ENCODE data around the gene MAL.

The MAL gene

GRCh38 chr2:95031726-95032116 lies 6.2 kb downstream of the MAL start:
- DNase-seq (ENCODE audit: low read depth): no peak
- H3K4me3 ChIP-seq (ENCODE audit: low read depth, low read length): no peak overlapping the region
- TF ChIP-seq MYC (IDR thresholded peaks at IDR 0.05; ENCODE audit: low read depth, low read length) (no peak), CTCF (IDR thresholded peaks at IDR 0.05; ENCODE audit: low read depth, low read length) (no peak), MAX (IDR thresholded peaks at IDR 0.05; ENCODE audit: low read depth, low read length) (no peak), POLR2A (IDR thresholded peaks at IDR 0.05; ENCODE audit: extremely low read depth, insufficient read length) (no peak)

GRCh38 chr2:95032341-95032740 lies 6.8 kb downstream of the MAL start:
- H3K4me3 ChIP-seq (ENCODE audit: low read depth, low read length): no peak overlapping the region
- no peak for TF ChIP-seq CTCF (IDR thresholded peaks at IDR 0.05; ENCODE audit: low read depth, low read length)
- no peak for TF ChIP-seq POLR2A (IDR thresholded peaks at IDR 0.05; ENCODE audit: extremely low read depth, insufficient read length)
- no peak for TF ChIP-seq MYC (IDR thresholded peaks at IDR 0.05; ENCODE audit: low read depth, low read length)
- no peak for TF ChIP-seq MAX (IDR thresholded peaks at IDR 0.05; ENCODE audit: low read depth, low read length)
- DNase-seq (ENCODE audit: low read depth): no peak

- H3K4me3 ChIP-seq (ENCODE audit: low read depth, low read length): no peak overlapping the region
- TF ChIP-seq POLR2A (IDR thresholded peaks at IDR 0.05; ENCODE audit: extremely low read depth, insufficient read length): no peak
- no peak for TF ChIP-seq CTCF (IDR thresholded peaks at IDR 0.05; ENCODE audit: low read depth, low read length)
- no peak for TF ChIP-seq MAX (IDR thresholded peaks at IDR 0.05; ENCODE audit: low read depth, low read length)
- TF ChIP-seq MYC (IDR thresholded peaks at IDR 0.05; ENCODE audit: low read depth, low read length): no peak
- DNase-seq (ENCODE audit: low read depth): no peak
Observed at GRCh38 chr2:95032868-95033603, 7.5 kb downstream of the MAL start.

- no peak overlapping the region for H3K4me3 ChIP-seq (ENCODE audit: low read depth, low read length)
- DNase-seq (ENCODE audit: low read depth): no peak
- TF ChIP-seq MYC (IDR thresholded peaks at IDR 0.05; ENCODE audit: low read depth, low read length): no peak
- no peak for TF ChIP-seq POLR2A (IDR thresholded peaks at IDR 0.05; ENCODE audit: extremely low read depth, insufficient read length)
- no peak for TF ChIP-seq CTCF (IDR thresholded peaks at IDR 0.05; ENCODE audit: low read depth, low read length)
- TF ChIP-seq MAX (IDR thresholded peaks at IDR 0.05; ENCODE audit: low read depth, low read length): no peak
Observed at GRCh38 chr2:95034221-95034620, 8.7 kb downstream of the MAL start.

GRCh38 chr2:95034818-95035217 lies 9.3 kb downstream of the MAL start:
- TF ChIP-seq MAX (IDR thresholded peaks at IDR 0.05; ENCODE audit: low read depth, low read length) (no peak), CTCF (IDR thresholded peaks at IDR 0.05; ENCODE audit: low read depth, low read length) (no peak), MYC (IDR thresholded peaks at IDR 0.05; ENCODE audit: low read depth, low read length) (no peak), POLR2A (IDR thresholded peaks at IDR 0.05; ENCODE audit: extremely low read depth, insufficient read length) (no peak)
- no peak overlapping the region for H3K4me3 ChIP-seq (ENCODE audit: low read depth, low read length)
- no peak for DNase-seq (ENCODE audit: low read depth)
